Activated gamma-delta T cell treated with Interleukin-2 at 50 U/mL for 16 hours (primary cell): Measurements from ENCODE around the gene SLAMF8.

Source experiments
- DNase-seq: peaks from one replicate; pipeline ENCODE4 v3.0.0-alpha.2; 2020

Gene SLAMF8

GRCh38 chr1:159877695-159878444 lies 51.2 kb downstream of the SLAMF8 start:
- no peak for DNase-seq

GRCh38 chr1:159879136-159879535 lies 52.5 kb downstream of the SLAMF8 start:
- no peak for DNase-seq

- DNase-seq: no peak
These were observed 53.3 kb downstream of the SLAMF8 start for GRCh38 chr1:159879977-159880376.

GRCh38 chr1:159880430-159880829 lies 53.8 kb downstream of the SLAMF8 start:
- no peak for DNase-seq

- no peak for DNase-seq
These were observed 55.2 kb downstream of the SLAMF8 start for GRCh38 chr1:159881622-159882526.

GRCh38 chr1:159882527-159882862 lies 55.8 kb downstream of the SLAMF8 start:
- no peak for DNase-seq

- no peak for DNase-seq
These were observed 56.5 kb downstream of the SLAMF8 start for GRCh38 chr1:159883134-159883533.

- no peak for DNase-seq
These were observed 57.6 kb downstream of the SLAMF8 start for GRCh38 chr1:159884296-159884695.
